HCT116 (cell line): ENCODE measurements around the gene NKTR. TPM values are rescaled to one million over a fixed set of nuclear protein-coding genes. Genes with fewer than 3 reads are reported as not detected.

Experiments used
- ATAC-seq: fragments of 200-7000 bp; cut with Tn5 transposase; 2 replicates; pipeline ENCODE4 v1.9.1; 2020; ENCODE audit warnings: mild to moderate bottlenecking, moderate library complexity
- BruUV-seq: library from RNA; stranded (reverse); fragments of 400-500 nt; replicated peaks from 2 replicates; lab custom pipeline; 2021; lab: Mats Ljungman, UMichigan
- CTCF ChIA-PET: fragments of 300-600 bp; sonication (Branson Sonifier 250); formaldehyde crosslinking; loops from one replicate; lab custom pipeline; 2021; ENCODE audit warnings: antibody characterized with exemption; lab: Charles Lee
- POLR2A ChIA-PET: fragments of 300-600, 350-600 bp; sonication (Branson Sonifier 250); formaldehyde crosslinking; loops from one replicate; lab custom pipeline; 2021; ENCODE audit warnings: antibody characterized with exemption; lab: Charles Lee
- RAD21 ChIA-PET, 2 experiments: fragments of 300-600 bp; sonication (Branson Sonifier 250); formaldehyde crosslinking; loops; one replicate each; lab custom pipeline; 2023; ENCODE audit warnings: low total read pairs in 2 of 2; ENCODE audit not compliant: uncharacterized antibody in 2 of 2, unreplicated experiment in 2 of 2, low non-redundant PET in 1 of 2; lab: Charles Lee
- DNase-seq: peaks from one replicate; pipeline ENCODE4 v3.0.0-alpha.2; 2010; ENCODE audit warnings: low read depth, low spot score
- H2AFZ ChIP-seq: fragments of 200-600 bp; shearing (Covaris generic), sonication (generic); 2 replicates; pipeline ENCODE4 v1.6.1; 2017; ENCODE audit warnings: low read depth, mixed run types, mixed read lengths, antibody characterized with exemption, low read length; ENCODE audit not compliant: poor library complexity, severe bottlenecking
- H3K27ac ChIP-seq: 2 replicates; pipeline ENCODE4 v1.5.1; 2012; ENCODE audit warnings: low read depth, low read length
- H3K27me3 ChIP-seq: fragments of 200-600 bp; sonication (generic); 2 replicates; pipeline ENCODE4 v1.6.1; 2016; ENCODE audit warnings: mixed run types, low read length, mixed read lengths; ENCODE audit not compliant: insufficient read depth
- H3K36me3 ChIP-seq, 2 experiments: fragments of 200-500 bp in 1 of 2; fragments of 200-600 bp in 1 of 2; sonication (Bioruptor generic) in 1 of 2; sonication (generic) in 1 of 2; 2 replicates each; pipeline versions ENCODE4 v1.5.1 to v1.6.1; 2014 to 2016; ENCODE audit warnings: low read length in 2 of 2, inconsistent platforms in 1 of 2, mixed read lengths in 1 of 2, mixed run types in 1 of 2; ENCODE audit not compliant: insufficient read depth in 2 of 2, control insufficient read depth in 1 of 2
- H3K4me1 ChIP-seq, 2 experiments: fragments of 200-600 bp in 1 of 2; sonication (generic) in 1 of 2; 2 replicates each; pipeline versions ENCODE4 v1.5.1 to v1.6.1; 2012 to 2017; ENCODE audit warnings: low read length in 2 of 2, inconsistent platforms in 1 of 2, mild to moderate bottlenecking in 1 of 2, mixed read lengths in 1 of 2, mixed run types in 1 of 2, moderate library complexity in 1 of 2; ENCODE audit not compliant: insufficient read depth in 2 of 2, control insufficient read depth in 1 of 2
- H3K4me2 ChIP-seq: fragments of 200-600 bp; sonication (generic); 2 replicates; pipeline ENCODE4 v1.6.1; 2017; ENCODE audit warnings: mixed run types, low read length, mixed read lengths
- H3K4me3 ChIP-seq, 2 experiments: fragments of 200-600 bp in 1 of 2; sonication (generic) in 1 of 2; replicated peaks in 1 of 2; 2 replicates each; pipeline ENCODE4 v1.5.1; 2011 to 2016; ENCODE audit warnings: low read length in 2 of 2, control low read depth in 1 of 2, low read depth in 1 of 2, mild to moderate bottlenecking in 1 of 2, mixed read lengths in 1 of 2, mixed run types in 1 of 2
- H3K79me2 ChIP-seq: fragments of 200-600 bp; sonication (generic); 2 replicates; pipeline ENCODE4 v1.6.1; 2017; ENCODE audit warnings: mild to moderate bottlenecking, mixed run types, low read length, moderate library complexity, mixed read lengths; ENCODE audit not compliant: insufficient read depth
- H3K9ac ChIP-seq: fragments of 200-600 bp; sonication (generic); 2 replicates; pipeline ENCODE4 v1.6.1; 2016; ENCODE audit warnings: low read length, mixed read lengths
- H3K9me2 ChIP-seq: fragments of 200-600 bp; sonication (generic), shearing (Covaris generic); 2 replicates; pipeline ENCODE4 v1.6.1; 2017; ENCODE audit warnings: mixed run types, mild to moderate bottlenecking, moderate library complexity; ENCODE audit not compliant: insufficient read depth
- H3K9me3 ChIP-seq, 2 experiments: fragments of 200-500 bp in 1 of 2; fragments of 200-600 bp in 1 of 2; sonication (Bioruptor generic) in 1 of 2; sonication (generic) in 1 of 2; 2 replicates each; pipeline ENCODE4 v1.6.1; 2014 to 2017; ENCODE audit warnings: low read length in 2 of 2, mixed read lengths in 2 of 2, inconsistent platforms in 1 of 2, low read depth in 1 of 2, mild to moderate bottlenecking in 1 of 2, mixed run types in 1 of 2, moderate library complexity in 1 of 2; ENCODE audit not compliant: control insufficient read depth in 1 of 2, insufficient read depth in 1 of 2
- H4K20me1 ChIP-seq: fragments of 200-600 bp; sonication (generic), shearing (Covaris generic); 2 replicates; pipeline ENCODE4 v1.6.1; 2017; ENCODE audit warnings: mixed run types, mild to moderate bottlenecking, moderate library complexity; ENCODE audit not compliant: insufficient read depth
- CEBPB ChIP-seq: IDR thresholded peaks from 2 replicates; pipeline ENCODE4 v1.6.1; 2012; ENCODE audit warnings: low read depth
- EGR1 ChIP-seq: IDR thresholded peaks from 2 replicates; pipeline ENCODE4 v1.6.1; 2012; ENCODE audit warnings: low read depth
- ELF1 ChIP-seq: IDR thresholded peaks from 2 replicates; pipeline ENCODE4 v1.6.1; 2012; ENCODE audit warnings: low read depth, borderline replicate concordance
- EZH2phosphoT487 ChIP-seq: fragments of 200-600 bp; IDR thresholded peaks from 2 replicates; pipeline ENCODE4 v1.6.1; 2018; ENCODE audit warnings: antibody characterized with exemption, borderline replicate concordance
- FOSL1 ChIP-seq: IDR thresholded peaks from 2 replicates; pipeline ENCODE4 v1.6.1; 2012; ENCODE audit warnings: low read depth
- JUND ChIP-seq: IDR thresholded peaks from 2 replicates; pipeline ENCODE4 v1.6.1; 2012
- POLR2A ChIP-seq: IDR thresholded peaks from 2 replicates; pipeline ENCODE4 v1.7.0; 2011; ENCODE audit warnings: borderline replicate concordance; ENCODE audit not compliant: insufficient read depth, insufficient read length; ENCODE audit errors: extremely low read depth
- POLR2AphosphoS5 ChIP-seq: IDR thresholded peaks from 2 replicates; pipeline ENCODE4 v1.6.1; 2011; ENCODE audit warnings: mild to moderate bottlenecking, low read depth, low read length, moderate library complexity
- SIN3A ChIP-seq: IDR thresholded peaks from 2 replicates; pipeline ENCODE4 v1.6.1; 2012; ENCODE audit warnings: low read depth
- SP1 ChIP-seq: IDR thresholded peaks from 2 replicates; pipeline ENCODE4 v1.6.1; 2012; ENCODE audit warnings: low read depth
- ZFX ChIP-seq: fragments of 450-650 bp; IDR thresholded peaks from 2 replicates; pipeline ENCODE4 v1.6.1; 2017
- intact Hi-C: fragments of 100-400 bp; cut with micrococcal nuclease; formaldehyde crosslinking; loops from 2 replicates; pipeline ENCODE4 v1.10.0; 2022
- total RNA-seq: library from RNA; stranded (reverse); gene quantifications from one replicate; pipeline ENCODE4 v1.2.1, GENCODE V29; 2021; ENCODE audit not compliant: unreplicated experiment
- TF ChIP-seq, protein P1 (sequence below), 3 experiments: fragments of 200-600 bp in 1 of 3; sonication (generic) in 1 of 3; IDR thresholded peaks in 2 of 3; conservative IDR thresholded peaks in 1 of 3; 2 replicates each; pipeline ENCODE4 v1.5.1; 2012 to 2017; ENCODE audit warnings: low read depth in 2 of 3, low read length in 2 of 3, antibody characterized with exemption in 1 of 3, borderline replicate concordance in 1 of 3, control low read depth in 1 of 3, mild to moderate bottlenecking in 1 of 3, mixed read lengths in 1 of 3, mixed run types in 1 of 3, moderate library complexity in 1 of 3; ENCODE audit not compliant: insufficient read depth in 1 of 3
- TF ChIP-seq, protein P2 (sequence below): IDR thresholded peaks from 2 replicates; pipeline ENCODE4 v1.6.1; 2012
- TF ChIP-seq, protein P3 (sequence below): IDR thresholded peaks from 2 replicates; pipeline ENCODE4 v1.6.1; 2012; ENCODE audit warnings: low read depth

Gene NKTR
- total RNA-seq, 1 experiment from 2014 or later: 59.7 TPM

DNA sequence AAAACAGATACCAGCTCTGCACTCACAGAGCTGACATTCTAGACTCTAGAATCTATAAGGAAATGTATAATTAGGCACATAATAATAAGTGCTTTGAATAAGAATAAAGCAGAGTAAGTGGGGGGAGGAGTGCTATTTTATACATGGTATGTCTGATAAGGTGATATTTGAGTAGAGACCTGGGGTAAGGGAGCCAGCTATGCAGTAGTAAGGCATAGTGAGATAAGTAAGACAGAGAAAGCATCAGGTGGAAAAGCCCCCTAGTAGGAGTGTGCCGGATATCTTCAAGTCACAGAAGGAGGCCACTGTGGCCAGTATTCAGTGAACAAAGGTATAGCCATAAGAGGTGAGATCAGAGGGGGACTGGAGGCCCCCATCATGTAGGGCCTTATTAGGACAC, 6.9 kb upstream of the NKTR start:
- intact Hi-C loops: no loop called here
- Histone ChIP-seq H4K20me1 (no peaks in the 10 kb centered on the region), H3K9ac (no peak overlapping the region), H3K4me1 (peaks cover 9 to 16% of the 10 kb centered on the region in 2 experiments), H3K9me2 (no peaks in the 10 kb centered on the region), H3K79me2 (peaks cover 26% of the 10 kb centered on the region), H3K9me3 (no peaks in the 10 kb centered on the region), H2AFZ (no peak overlapping the region), H3K36me3 (peaks cover 11 to 12% of the 10 kb centered on the region in 2 experiments; a peak in 3 of 4 replicates), H3K27me3 (no peaks in the 10 kb centered on the region), H3K4me2 (no peak overlapping the region), H3K4me3 (no peak overlapping the region), H3K27ac (no peak overlapping the region)
- no TSS peak for BruUV-seq
- CTCF ChIA-PET: no interaction called here
- ATAC-seq (no peak), DNase-seq (no peak)
- no peak for TF ChIP-seq EZH2phosphoT487
- no peak for TF ChIP-seq JUND
- TF ChIP-seq ZFX: no peak
- no peak for TF ChIP-seq POLR2AphosphoS5
- TF ChIP-seq FOSL1: no peak
- TF ChIP-seq, protein P1, sequence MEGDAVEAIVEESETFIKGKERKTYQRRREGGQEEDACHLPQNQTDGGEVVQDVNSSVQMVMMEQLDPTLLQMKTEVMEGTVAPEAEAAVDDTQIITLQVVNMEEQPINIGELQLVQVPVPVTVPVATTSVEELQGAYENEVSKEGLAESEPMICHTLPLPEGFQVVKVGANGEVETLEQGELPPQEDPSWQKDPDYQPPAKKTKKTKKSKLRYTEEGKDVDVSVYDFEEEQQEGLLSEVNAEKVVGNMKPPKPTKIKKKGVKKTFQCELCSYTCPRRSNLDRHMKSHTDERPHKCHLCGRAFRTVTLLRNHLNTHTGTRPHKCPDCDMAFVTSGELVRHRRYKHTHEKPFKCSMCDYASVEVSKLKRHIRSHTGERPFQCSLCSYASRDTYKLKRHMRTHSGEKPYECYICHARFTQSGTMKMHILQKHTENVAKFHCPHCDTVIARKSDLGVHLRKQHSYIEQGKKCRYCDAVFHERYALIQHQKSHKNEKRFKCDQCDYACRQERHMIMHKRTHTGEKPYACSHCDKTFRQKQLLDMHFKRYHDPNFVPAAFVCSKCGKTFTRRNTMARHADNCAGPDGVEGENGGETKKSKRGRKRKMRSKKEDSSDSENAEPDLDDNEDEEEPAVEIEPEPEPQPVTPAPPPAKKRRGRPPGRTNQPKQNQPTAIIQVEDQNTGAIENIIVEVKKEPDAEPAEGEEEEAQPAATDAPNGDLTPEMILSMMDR (IDR thresholded peaks at IDR 0.05 in 2 of 3, conservative IDR thresholded peaks at IDR 0.05 in 1 of 3; ENCODE audit: borderline replicate concordance in 1 of 3, insufficient read depth in 1 of 3, low read depth in 2 of 3, low read length in 2 of 3): no peak
- TF ChIP-seq, protein P2, sequence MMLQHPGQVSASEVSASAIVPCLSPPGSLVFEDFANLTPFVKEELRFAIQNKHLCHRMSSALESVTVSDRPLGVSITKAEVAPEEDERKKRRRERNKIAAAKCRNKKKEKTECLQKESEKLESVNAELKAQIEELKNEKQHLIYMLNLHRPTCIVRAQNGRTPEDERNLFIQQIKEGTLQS: no peak
- POLR2A ChIA-PET: interaction anchor here (0.6 kb wide), 1 partner anchor 632 kb away, joined by 3 read pairs; the partner anchor contains the start of gene ULK4
- RAD21 ChIA-PET: no interaction called here

DNA sequence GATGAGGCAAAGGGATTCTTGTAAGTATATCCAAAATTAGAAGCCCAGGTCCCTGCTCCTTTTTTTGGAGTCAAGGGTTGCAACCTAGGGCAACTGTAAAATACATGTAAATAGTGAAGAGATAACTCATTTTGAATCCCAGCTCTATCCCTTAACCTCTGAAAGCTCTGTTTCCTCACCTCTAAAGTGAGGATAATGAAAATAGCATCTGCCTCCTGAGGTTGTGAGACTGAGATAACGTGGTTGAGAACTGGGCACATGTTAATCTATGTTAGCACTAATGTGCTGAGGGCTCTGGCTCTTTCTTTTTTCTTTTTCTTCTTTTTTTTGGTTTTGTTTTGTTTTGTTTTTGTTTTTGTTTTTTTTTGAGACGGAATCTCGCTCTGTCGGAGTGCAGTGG, 4.8 kb upstream of the NKTR start:
- RAD21 ChIA-PET: no interaction called here
- H3K9me2 ChIP-seq: no peaks in the 10 kb centered on the region
- H3K9me3 ChIP-seq: no peaks in the 10 kb centered on the region
- H2AFZ ChIP-seq: no peak overlapping the region
- ATAC-seq (no peak), DNase-seq (no peak)
- H3K27ac ChIP-seq: no peak overlapping the region
- peaks cover 3 to 15% of the 10 kb centered on the region in 2 experiments; a peak in 3 of 4 replicates for H3K4me1 ChIP-seq
- peaks cover 26% of the 10 kb centered on the region for H3K79me2 ChIP-seq
- BruUV-seq: no TSS peak
- H3K9ac ChIP-seq: no peak overlapping the region
- POLR2A ChIA-PET: no interaction called here
- intact Hi-C loops: no loop called here
- H3K4me3 ChIP-seq: no peak overlapping the region
- no peaks in the 10 kb centered on the region for H3K27me3 ChIP-seq
- peaks cover 11 to 12% of the 10 kb centered on the region in 2 experiments; a peak in 3 of 4 replicates for H3K36me3 ChIP-seq
- no peaks in the 10 kb centered on the region for H4K20me1 ChIP-seq
- CTCF ChIA-PET: no interaction called here
- H3K4me2 ChIP-seq: no peak overlapping the region
- TF ChIP-seq FOSL1: no peak
- no peak for TF ChIP-seq CEBPB
- TF ChIP-seq EGR1: no peak
- TF ChIP-seq ZFX: no peak
- no peak for TF ChIP-seq POLR2AphosphoS5
- TF ChIP-seq POLR2A: no peak
- no peak for TF ChIP-seq SIN3A
- TF ChIP-seq, protein P2: no peak
- TF ChIP-seq SP1: no peak
- TF ChIP-seq, protein P3, sequence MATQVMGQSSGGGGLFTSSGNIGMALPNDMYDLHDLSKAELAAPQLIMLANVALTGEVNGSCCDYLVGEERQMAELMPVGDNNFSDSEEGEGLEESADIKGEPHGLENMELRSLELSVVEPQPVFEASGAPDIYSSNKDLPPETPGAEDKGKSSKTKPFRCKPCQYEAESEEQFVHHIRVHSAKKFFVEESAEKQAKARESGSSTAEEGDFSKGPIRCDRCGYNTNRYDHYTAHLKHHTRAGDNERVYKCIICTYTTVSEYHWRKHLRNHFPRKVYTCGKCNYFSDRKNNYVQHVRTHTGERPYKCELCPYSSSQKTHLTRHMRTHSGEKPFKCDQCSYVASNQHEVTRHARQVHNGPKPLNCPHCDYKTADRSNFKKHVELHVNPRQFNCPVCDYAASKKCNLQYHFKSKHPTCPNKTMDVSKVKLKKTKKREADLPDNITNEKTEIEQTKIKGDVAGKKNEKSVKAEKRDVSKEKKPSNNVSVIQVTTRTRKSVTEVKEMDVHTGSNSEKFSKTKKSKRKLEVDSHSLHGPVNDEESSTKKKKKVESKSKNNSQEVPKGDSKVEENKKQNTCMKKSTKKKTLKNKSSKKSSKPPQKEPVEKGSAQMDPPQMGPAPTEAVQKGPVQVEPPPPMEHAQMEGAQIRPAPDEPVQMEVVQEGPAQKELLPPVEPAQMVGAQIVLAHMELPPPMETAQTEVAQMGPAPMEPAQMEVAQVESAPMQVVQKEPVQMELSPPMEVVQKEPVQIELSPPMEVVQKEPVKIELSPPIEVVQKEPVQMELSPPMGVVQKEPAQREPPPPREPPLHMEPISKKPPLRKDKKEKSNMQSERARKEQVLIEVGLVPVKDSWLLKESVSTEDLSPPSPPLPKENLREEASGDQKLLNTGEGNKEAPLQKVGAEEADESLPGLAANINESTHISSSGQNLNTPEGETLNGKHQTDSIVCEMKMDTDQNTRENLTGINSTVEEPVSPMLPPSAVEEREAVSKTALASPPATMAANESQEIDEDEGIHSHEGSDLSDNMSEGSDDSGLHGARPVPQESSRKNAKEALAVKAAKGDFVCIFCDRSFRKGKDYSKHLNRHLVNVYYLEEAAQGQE: no peak
- TF ChIP-seq ELF1: no peak
